Omental fat pad (tissue), 4 donors: ENCODE measurements around the gene HLA-DMB. TPM values are rescaled to one million over a fixed set of nuclear protein-coding genes. Genes with fewer than 3 reads are reported as not detected.

Experiments used
- ATAC-seq: fragments of 150-250 bp; one replicate; pipeline ENCODE4 v1.9.1; 2016; ENCODE audit warnings: mild to moderate bottlenecking, moderate library complexity; ENCODE audit not compliant: low FRiP score
- DNase-seq: peaks from one replicate; pipeline ENCODE4 v3.0.0-alpha.2; 2019; ENCODE audit warnings: low spot score
- CTCF ChIP-seq, 3 donors: fragments of 450-650 bp; IDR thresholded peaks; one replicate each; pipeline ENCODE4 v1.5.1; 2016 to 2017; ENCODE audit warnings: antibody characterized with exemption in 3 of 3, mild to moderate bottlenecking in 3 of 3, moderate library complexity in 2 of 3
- total RNA-seq, 4 donors: library from RNA; depleted of rRNA; stranded (reverse); fragments of >200 nt; gene quantifications; one replicate each; pipeline ENCODE4 v1.1.0, GENCODE V29; 2016

HLA-DMB gene
- total RNA-seq, 4 donors from 2014 or later: 18.4 to 79.6 (median 35.0) TPM

GRCh38 chr6:32971242-32971580, 30.4 kb upstream of the HLA-DMB start:
- no peak for ATAC-seq
- TF ChIP-seq CTCF (IDR thresholded peaks at IDR 0.05): no peak

GRCh38 chr6:32970413-32971241, 29.8 kb upstream of the HLA-DMB start:
- DNase-seq (peak; percentile 65), ATAC-seq (peak; percentile 4)
- TF ChIP-seq CTCF (IDR thresholded peaks at IDR 0.05): no peak

More at GRCh38 chr6:32971242-32971580, 30.4 kb upstream of the HLA-DMB start:
- no peak for DNase-seq

GRCh38 chr6:32969685-32970412, 29.0 kb upstream of the HLA-DMB start:
- TF ChIP-seq CTCF (IDR thresholded peaks at IDR 0.05): peak in 1 of 3 donors; percentile 48
- peak; percentile 62 for DNase-seq
- ATAC-seq: peak; percentile 43

- DNase-seq (peak; percentile 38), ATAC-seq (peak; percentile 24)
- TF ChIP-seq CTCF (IDR thresholded peaks at IDR 0.05): no peak
Observed at GRCh38 chr6:32968867-32969684, 28.2 kb upstream of the HLA-DMB start.

GRCh38 chr6:32968093-32968866, 27.5 kb upstream of the HLA-DMB start, which contains the start of gene BRD2:
Gene BRD2 (plus strand): TSS chr6:32968594. CDS start chr6:32972899, 4,305 bp downstream.
- DNase-seq (peak; percentile 65), ATAC-seq (peak; percentile 72)
- no peak for TF ChIP-seq CTCF (IDR thresholded peaks at IDR 0.05)
